ENCODE results near the gene TCL1A.
A peak's percentile ranks its signal among the peaks of the same experiment; 100 is the strongest.
"Not testable (repeated sequence)": the region's sequence is repeated elsewhere in the genome, so short reads cannot be mapped to it uniquely, and the experiment has no call there.

Gene TCL1A

GRCh38 chr14:95730126-95730525, 16.2 kb upstream of the TCL1A start:
- DNase-seq (ENCODE audit: insufficient read length) (no peak), FAIRE-seq (no peak)
- no peak for TF ChIP-seq POLR2A (IDR thresholded peaks at IDR 0.05; ENCODE audit: low read depth, low read length)
- no peak for TF ChIP-seq TAF1 (IDR thresholded peaks at IDR 0.05; ENCODE audit: borderline replicate concordance, low read depth, low read length)
- TF ChIP-seq POLR2AphosphoS5 (IDR thresholded peaks at IDR 0.05; ENCODE audit: low read depth, low read length), result no peak

DNA sequence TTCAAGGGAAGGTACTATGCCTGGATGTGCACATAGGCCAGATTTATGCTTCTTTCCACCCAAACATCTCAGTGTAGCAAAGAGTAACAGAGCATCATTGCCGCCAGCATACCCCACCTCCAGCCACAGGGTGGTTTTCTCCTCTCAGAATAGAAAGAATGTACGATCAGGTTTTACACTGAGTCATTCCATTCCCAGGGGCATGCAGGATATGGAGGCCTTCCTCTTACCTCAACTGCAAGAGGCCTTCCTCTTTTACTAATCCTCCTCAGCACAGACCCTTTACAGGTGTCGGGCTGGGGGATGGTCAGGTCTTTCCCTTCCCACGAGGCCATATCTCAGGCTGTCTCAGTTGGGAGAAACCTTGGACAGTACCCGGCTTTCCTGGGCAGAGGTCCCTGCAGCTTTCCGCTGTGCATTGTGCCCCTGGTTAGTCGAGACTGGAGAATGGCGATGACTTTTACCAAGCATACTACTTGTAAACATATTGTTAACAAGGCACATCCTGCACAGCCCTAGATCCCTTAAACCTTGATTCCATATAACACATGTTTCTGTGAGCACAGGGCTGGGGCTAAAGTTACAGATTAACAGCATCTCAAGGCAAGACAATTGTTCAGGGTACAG, 15.6 kb upstream of the TCL1A start:
- FAIRE-seq, result peak; percentile 63
- DNase-seq (ENCODE audit: insufficient read length), result not testable (repeated sequence)

DNA sequence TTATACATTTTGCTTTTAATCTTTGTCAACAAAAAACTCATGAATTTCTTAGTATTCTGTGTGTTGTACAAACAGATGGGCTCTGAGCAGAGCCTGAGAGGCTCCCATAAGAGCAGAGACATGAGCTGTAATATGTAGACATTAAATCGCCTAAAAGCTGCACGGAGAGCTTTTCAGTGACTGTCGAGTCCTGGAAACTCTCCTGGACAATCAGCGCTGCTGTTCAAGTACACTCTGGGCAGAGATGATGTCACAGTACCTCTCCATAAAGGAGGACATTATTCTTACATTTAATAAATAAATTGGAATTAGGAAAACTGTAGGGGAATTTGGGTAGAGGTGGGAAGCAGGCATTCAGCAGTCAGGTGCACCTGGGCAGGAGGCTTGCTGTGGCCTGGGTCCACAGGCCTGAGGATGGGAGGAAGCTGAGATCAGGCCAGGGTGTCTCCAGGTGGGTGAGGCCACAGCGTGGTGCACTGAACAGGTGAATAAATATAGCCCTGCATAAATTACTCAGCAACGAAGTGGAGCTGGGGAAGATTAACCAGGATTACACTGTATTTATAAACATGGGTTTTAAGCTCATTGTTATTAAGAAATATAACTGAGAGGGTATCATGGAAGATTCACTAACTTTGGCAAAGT, 13.3 kb upstream of the TCL1A start:
- TF ChIP-seq TAF1 (IDR thresholded peaks at IDR 0.05; ENCODE audit: borderline replicate concordance, low read depth, low read length) (no peak), POLR2A (IDR thresholded peaks at IDR 0.05; ENCODE audit: low read depth, low read length) (no peak), POLR2AphosphoS5 (IDR thresholded peaks at IDR 0.05; ENCODE audit: low read depth, low read length) (no peak)
- DNase-seq (ENCODE audit: insufficient read length), result no peak
- FAIRE-seq, result peak; percentile 54

- no peak for DNase-seq (ENCODE audit: insufficient read length)
- TF ChIP-seq POLR2A (IDR thresholded peaks at IDR 0.05; ENCODE audit: low read depth, low read length), result no peak
- FAIRE-seq, result peak; percentile 90
Measured at GRCh38 chr14:95725685-95726336, 11.9 kb upstream of the TCL1A start.

DNA sequence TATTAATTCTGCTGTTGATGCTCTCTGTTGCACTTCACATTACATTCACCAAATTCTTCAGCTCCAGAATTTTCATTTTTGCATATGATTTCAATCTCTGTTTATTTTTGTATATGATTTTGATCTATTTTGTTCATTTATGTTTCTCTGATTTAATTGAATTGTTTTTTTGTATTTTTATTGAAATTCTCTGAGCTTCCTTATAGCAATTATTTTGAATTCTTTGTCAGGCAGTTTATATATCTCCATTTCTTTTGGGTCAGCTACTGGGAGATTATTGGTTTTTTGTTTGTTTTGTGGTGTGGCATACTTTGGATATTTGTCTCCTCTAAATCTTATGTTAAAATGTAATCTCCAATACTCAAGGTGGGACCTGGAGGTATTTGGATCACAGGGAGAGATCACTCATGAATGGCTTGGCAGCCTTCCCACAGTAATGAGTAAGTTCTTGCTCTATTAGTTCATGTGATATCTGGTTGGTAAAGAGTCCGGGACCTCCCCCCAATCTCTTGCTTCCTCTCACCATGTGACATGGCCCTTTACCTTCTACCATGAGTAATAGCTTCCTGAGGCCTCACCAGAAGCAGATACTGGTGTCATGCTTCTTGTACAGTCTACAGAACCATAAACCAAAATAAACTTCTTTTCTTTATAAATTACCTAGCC, 8.7 kb upstream of the TCL1A start:
- FAIRE-seq (no peak), DNase-seq (ENCODE audit: insufficient read length) (no peak)
- no peak for TF ChIP-seq POLR2AphosphoS5 (IDR thresholded peaks at IDR 0.05; ENCODE audit: low read depth, low read length)
- TF ChIP-seq TAF1 (IDR thresholded peaks at IDR 0.05; ENCODE audit: borderline replicate concordance, low read depth, low read length), result no peak
- TF ChIP-seq POLR2A (IDR thresholded peaks at IDR 0.05; ENCODE audit: low read depth, low read length), result no peak

DNA sequence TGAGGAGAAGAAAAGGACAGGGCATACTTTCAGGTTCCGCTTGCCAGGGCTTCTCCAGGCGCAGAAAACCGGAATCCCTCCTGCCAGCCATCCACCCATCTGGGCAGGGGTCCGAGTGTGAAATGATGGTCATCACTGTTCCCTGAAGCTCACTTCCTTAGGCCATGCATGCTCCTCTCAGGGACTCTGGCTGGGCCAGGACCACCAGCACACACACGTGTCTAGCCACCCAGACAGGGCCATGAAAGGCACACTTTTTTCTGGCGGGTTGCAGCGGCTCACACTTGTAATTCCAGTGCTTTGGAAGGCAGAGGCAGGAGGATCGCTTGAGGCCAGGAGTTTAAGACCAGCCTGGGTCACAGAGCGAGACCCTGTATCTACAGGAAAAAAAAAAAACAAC, 1.5 kb downstream of the TCL1A start:
- TF ChIP-seq POLR2AphosphoS5 (IDR thresholded peaks at IDR 0.05; ENCODE audit: low read depth, low read length), result no peak
- TF ChIP-seq TAF1 (IDR thresholded peaks at IDR 0.05; ENCODE audit: borderline replicate concordance, low read depth, low read length), result no peak
- TF ChIP-seq POLR2A (IDR thresholded peaks at IDR 0.05; ENCODE audit: low read depth, low read length), result no peak
- peak; percentile 78 for FAIRE-seq
- DNase-seq (ENCODE audit: insufficient read length), result no peak

GRCh38 chr14:95711476-95712176, 2.3 kb downstream of the TCL1A start:
- FAIRE-seq, result peak; percentile 92
- TF ChIP-seq TAF1 (IDR thresholded peaks at IDR 0.05; ENCODE audit: borderline replicate concordance, low read depth, low read length) (0 out of 2 replicates have a peak, but pooled peaks have one; percentile 24), POLR2A (IDR thresholded peaks at IDR 0.05; ENCODE audit: low read depth, low read length) (no peak), POLR2AphosphoS5 (IDR thresholded peaks at IDR 0.05; ENCODE audit: low read depth, low read length) (no peak)
- no peak for DNase-seq (ENCODE audit: insufficient read length)

- TF ChIP-seq POLR2AphosphoS5 (IDR thresholded peaks at IDR 0.05; ENCODE audit: low read depth, low read length) (no peak), POLR2A (IDR thresholded peaks at IDR 0.05; ENCODE audit: low read depth, low read length) (no peak), TAF1 (IDR thresholded peaks at IDR 0.05; ENCODE audit: borderline replicate concordance, low read depth, low read length) (no peak)
- DNase-seq (ENCODE audit: insufficient read length), result no peak
- no peak for FAIRE-seq
Measured at GRCh38 chr14:95710106-95710505, 3.8 kb downstream of the TCL1A start.

- no peak for TF ChIP-seq TAF1 (IDR thresholded peaks at IDR 0.05; ENCODE audit: borderline replicate concordance, low read depth, low read length)
- TF ChIP-seq POLR2AphosphoS5 (IDR thresholded peaks at IDR 0.05; ENCODE audit: low read depth, low read length), result no peak
- no peak for TF ChIP-seq POLR2A (IDR thresholded peaks at IDR 0.05; ENCODE audit: low read depth, low read length)
- peak; percentile 88 for FAIRE-seq
Measured at GRCh38 chr14:95707327-95707726, 6.6 kb downstream of the TCL1A start.

GRCh38 chr14:95705518-95705917, 8.4 kb downstream of the TCL1A start:
- no peak for DNase-seq (ENCODE audit: insufficient read length)
- FAIRE-seq, result no peak
- TF ChIP-seq POLR2AphosphoS5 (IDR thresholded peaks at IDR 0.05; ENCODE audit: low read depth, low read length) (no peak), TAF1 (IDR thresholded peaks at IDR 0.05; ENCODE audit: borderline replicate concordance, low read depth, low read length) (no peak)

More at GRCh38 chr14:95707327-95707726, 6.6 kb downstream of the TCL1A start:
- DNase-seq (ENCODE audit: insufficient read length), result no peak

GRCh38 chr14:95703805-95704204, 10.1 kb downstream of the TCL1A start:
- no peak for TF ChIP-seq POLR2AphosphoS5 (IDR thresholded peaks at IDR 0.05; ENCODE audit: low read depth, low read length)
- no peak for TF ChIP-seq POLR2A (IDR thresholded peaks at IDR 0.05; ENCODE audit: low read depth, low read length)
- TF ChIP-seq TAF1 (IDR thresholded peaks at IDR 0.05; ENCODE audit: borderline replicate concordance, low read depth, low read length), result no peak
- peak; percentile 60 for FAIRE-seq
- no peak for DNase-seq (ENCODE audit: insufficient read length)

Data from GM12892 (cell line).